Articular chondrocyte of knee joint (primary cell): ENCODE results near the gene EFS. TPM values are rescaled to one million over a fixed set of nuclear protein-coding genes. Genes with fewer than 3 reads are reported as not detected.

Experiments
- small RNA-seq: library from RNA; depleted of rRNA; stranded (forward); fragments of <200 nt; gene quantifications from one replicate; pipeline ENCODE3, GENCODE V24; 2012
- total RNA-seq: library from RNA; depleted of rRNA; stranded (reverse); fragments of >200 nt; gene quantifications from 2 replicates; pipeline ENCODE4 v1.2.3, GENCODE V29; 2012

The EFS gene
- total RNA-seq, result 15.5 and 18.4 TPM in 2 replicates

DNA sequence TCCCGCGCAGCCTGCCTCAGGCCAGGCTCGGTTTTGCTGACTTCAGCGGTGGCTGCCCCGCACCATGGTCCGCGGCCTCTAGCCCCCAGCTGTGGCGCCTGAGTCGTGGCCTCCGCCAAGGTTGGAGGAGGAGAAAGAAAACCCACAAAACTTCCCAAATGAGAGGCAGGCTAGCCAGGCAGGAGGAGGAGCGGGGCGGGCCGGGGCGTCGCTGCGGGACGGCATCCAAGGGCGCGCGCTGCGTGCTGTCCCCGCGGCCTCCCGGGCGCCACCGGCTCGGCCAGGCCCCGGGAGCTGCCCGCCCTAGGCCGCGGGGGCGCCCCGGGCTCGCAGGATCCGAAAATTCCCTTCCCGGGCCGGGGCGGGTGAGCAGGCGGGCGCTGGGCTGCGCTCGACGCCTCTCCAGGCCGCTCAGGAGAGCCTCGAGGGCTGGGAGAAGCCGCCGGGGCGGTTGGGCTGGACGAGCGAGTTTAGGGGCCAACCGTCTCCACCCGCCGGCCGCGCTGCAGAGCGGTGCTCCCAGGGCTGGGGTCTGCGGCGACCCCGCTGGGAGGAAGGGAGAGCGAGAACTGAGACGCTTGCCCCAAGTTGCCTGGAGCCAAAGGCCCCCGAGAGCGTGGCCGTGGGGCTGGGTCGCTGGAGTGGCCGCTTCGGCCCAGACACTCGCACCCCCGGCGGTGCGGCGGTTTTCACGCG, at the start of gene EFS:
Gene EFS, minus strand, starts transcription at position 137 of the 696 bp plus-strand sequence. CDS start 147 bp downstream, outside the sequence.

DNA sequence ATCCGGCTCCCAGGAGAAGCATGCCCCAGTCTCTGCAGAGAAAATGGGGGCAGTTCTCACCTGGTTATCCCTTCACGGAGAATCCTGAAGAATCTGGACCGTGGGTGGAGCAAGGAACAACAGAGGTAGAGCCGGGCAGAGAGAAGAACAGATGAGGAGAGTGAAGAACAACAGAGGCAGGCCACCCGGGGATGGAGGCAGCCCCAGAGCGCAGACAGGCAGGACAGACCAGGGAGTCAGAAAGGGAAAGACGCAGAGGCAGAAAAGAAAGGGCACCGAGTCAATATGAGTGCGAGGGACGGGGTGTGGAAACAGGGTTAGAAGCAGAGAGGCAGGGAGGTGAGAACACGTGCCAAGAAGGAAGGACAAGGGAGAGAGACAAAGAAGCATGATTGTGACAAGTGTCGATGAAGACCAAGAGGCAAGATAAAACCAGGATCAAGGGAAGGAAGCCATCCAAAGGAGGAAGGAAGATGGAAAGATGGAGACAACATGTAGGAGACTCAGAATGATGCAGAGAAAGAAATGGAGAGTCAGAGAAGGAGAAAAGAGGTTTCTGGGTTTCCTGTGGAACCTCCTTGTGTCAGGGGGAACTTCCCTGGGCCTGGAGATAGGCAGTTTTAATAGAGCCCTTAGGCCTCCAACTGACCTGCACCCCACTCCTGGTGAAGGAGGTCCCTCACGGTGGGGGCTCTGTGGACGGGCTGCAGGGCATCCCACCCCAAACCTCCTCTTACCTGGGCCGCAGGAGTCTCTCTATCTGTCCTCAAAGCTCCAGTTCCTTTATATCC, 42.7 kb upstream of the EFS start, which contains the start of gene MYH6:
Gene MYH6, minus strand, starts transcription at position 758 of the 791 bp plus-strand sequence. CDS start 1,050 bp downstream, outside the sequence.

GRCh38 chr14:23376482-23377197, 11.7 kb upstream of the EFS start, which contains the start of gene CMTM5:
Gene CMTM5, plus strand, starts transcription at chr14:23377046. Its CDS starts 206 bp downstream, at chr14:23377252.

DNA sequence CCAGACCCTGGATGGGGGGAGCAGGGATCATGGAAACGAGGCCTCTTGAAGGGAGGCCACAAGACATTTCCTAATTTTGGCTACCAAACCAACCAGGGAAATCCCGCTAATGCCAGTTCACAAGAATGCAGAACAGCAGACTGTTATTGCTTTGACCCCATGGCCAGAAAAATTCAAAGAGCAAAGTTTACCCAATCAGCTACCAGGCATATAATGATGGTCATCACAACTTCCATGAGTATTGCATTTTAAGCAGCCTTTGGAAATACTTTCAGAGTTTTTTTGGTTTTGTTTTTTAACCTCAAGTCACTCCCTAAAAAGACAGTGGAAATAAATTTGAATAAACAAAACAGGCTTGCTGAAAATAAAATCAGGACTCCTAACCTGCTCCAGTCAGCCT, 7.5 kb upstream of the EFS start, which contains the start of gene IL25:
Gene IL25, plus strand, starts transcription at position 301 of the 400 bp plus-strand sequence.

GRCh38 chr14:23352506-23353432, 12.2 kb downstream of the EFS start, which contains the start of gene SLC22A17:
Gene SLC22A17, minus strand, starts transcription at chr14:23352887.

GRCh38 chr14:23320584-23321571, 44.1 kb downstream of the EFS start, which contains the start of gene PABPN1:
Gene PABPN1, plus strand, starts transcription at chr14:23321457. Its CDS starts 13 bp downstream, at chr14:23321470.

DNA sequence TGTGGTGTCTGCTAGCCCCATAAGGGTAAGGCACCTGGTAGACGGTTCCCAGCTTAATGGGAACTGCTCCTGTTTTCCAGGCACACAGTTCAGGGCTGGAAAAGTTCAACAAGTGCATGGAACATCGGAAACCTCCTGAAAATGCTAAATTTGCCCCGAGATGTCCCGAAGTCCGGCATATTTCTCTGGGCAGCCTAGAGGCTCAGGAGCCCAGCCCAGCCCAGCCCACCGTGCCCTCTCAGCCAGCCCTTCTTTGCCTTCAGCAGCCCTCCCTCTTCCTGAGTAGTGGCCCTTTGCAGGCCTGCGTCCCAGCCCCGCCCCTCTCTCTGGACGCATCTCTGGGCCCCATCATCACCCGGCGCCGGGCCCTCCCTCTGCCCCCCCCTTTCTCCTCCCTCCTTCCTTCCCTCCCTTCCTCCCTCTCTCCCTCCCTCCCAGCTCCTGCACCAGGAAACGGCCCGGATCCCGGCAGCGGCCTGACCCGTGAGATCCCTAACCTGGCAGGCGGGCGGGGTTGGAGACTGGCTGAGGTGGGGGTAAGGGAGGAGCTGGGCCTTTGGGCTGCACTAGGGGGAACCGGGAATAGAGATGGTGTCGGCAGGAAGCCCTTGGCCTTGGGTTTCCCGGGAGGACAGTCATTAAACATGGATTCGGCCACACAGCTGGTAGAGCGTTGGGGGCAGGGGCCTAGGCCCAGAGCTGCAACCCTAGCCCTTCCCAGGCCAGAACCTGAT, 58.4 kb downstream of the EFS start, which contains the start of gene BCL2L2:
Gene BCL2L2, plus strand, starts transcription at position 422 of the 734 bp plus-strand sequence. CDS start 935 bp downstream, outside the sequence.

Small RNA genes lying within 50 kb of the gene (small RNA-seq; reads per million reads assigned to genes)
- gene MIR208A, result not detected

Other genes starting within 250 kb of the EFS start
- 0.13 TPM in 1 of 2 replicates, not detected in the other for gene CEBPE, start 245.9 kb downstream of the EFS start, total RNA-seq
- 94.3 and 98.6 TPM in 2 replicates for gene SLC7A8, start 181.5 kb downstream of the EFS start, total RNA-seq
- not detected in 2 replicates for gene RNF212B, start 127.2 kb downstream of the EFS start, total RNA-seq
- gene HOMEZ, start 79.0 kb downstream of the EFS start, total RNA-seq, result 6.1 and 7.8 TPM in 2 replicates
- 7.2 and 10.8 TPM in 2 replicates for gene PPP1R3E, start 62.3 kb downstream of the EFS start, total RNA-seq
- 17.2 and 17.9 TPM in 2 replicates for gene BCL2L2, start 58.3 kb downstream of the EFS start, total RNA-seq
- gene PABPN1, start 43.7 kb downstream of the EFS start, total RNA-seq, result 43.4 and 44.4 TPM in 2 replicates
- gene SLC22A17, start 12.3 kb downstream of the EFS start, total RNA-seq, result 17.1 and 18.3 TPM in 2 replicates
- not detected in 2 replicates for gene IL25, start 7.6 kb upstream of the EFS start, total RNA-seq
- gene CMTM5, start 11.9 kb upstream of the EFS start, total RNA-seq, result 0.22 and 0.26 TPM in 2 replicates
- gene MYH6, start 43.1 kb upstream of the EFS start, total RNA-seq, result not detected in 2 replicates
- not detected in 2 replicates for gene MYH7, start 70.5 kb upstream of the EFS start, total RNA-seq
- gene NGDN, start 104.5 kb upstream of the EFS start, total RNA-seq, result 37.7 and 49.9 TPM in 2 replicates
- gene ZFHX2, start 186.6 kb upstream of the EFS start, total RNA-seq, result 0.32 and 0.39 TPM in 2 replicates
- gene THTPA, start 191.1 kb upstream of the EFS start, total RNA-seq, result 24.0 and 25.0 TPM in 2 replicates
- 7.1 and 14.4 TPM in 2 replicates for gene AP1G2, start 202.6 kb upstream of the EFS start, total RNA-seq
- gene JPH4, start 213.6 kb upstream of the EFS start, total RNA-seq, result not detected in 2 replicates